Measurements from ENCODE around the gene ZNF667.

The ZNF667 gene

GRCh38 chr19:56476651-56477428, at the start of gene ZNF667:
TSS of gene ZNF667 (minus strand) at chr19:56477345. CDS start at chr19:56462370, 14,975 bp downstream.
- DNase-seq (ENCODE audit: low spot score): no peak

- DNase-seq (ENCODE audit: low spot score): no peak
These were observed 48.2 kb upstream of the ZNF667 start for GRCh38 chr19:56525214-56525860.

GRCh38 chr19:56508290-56508778, 31.2 kb upstream of the ZNF667 start:
- DNase-seq (ENCODE audit: low spot score): no peak

GRCh38 chr19:56507446-56508289, 30.5 kb upstream of the ZNF667 start, which contains the start of gene ZNF471:
TSS of gene ZNF471 (plus strand) at chr19:56507855. CDS start at chr19:56511572, 3,717 bp downstream.
- DNase-seq (ENCODE audit: low spot score): peak; percentile 38

- no peak for DNase-seq (ENCODE audit: low spot score)
These were observed 27.4 kb upstream of the ZNF667 start for GRCh38 chr19:56504581-56504980.

GRCh38 chr19:56491399-56491798, 14.3 kb upstream of the ZNF667 start:
- no peak for DNase-seq (ENCODE audit: low spot score)

GRCh38 chr19:56477429-56478338, 539 bp upstream of the ZNF667 start:
- peak; percentile 3 for DNase-seq (ENCODE audit: low spot score)

GRCh38 chr19:56476093-56476492, 1.1 kb downstream of the ZNF667 start:
- no peak for DNase-seq (ENCODE audit: low spot score)

- DNase-seq (ENCODE audit: low spot score): no peak
These were observed 2.8 kb downstream of the ZNF667 start for GRCh38 chr19:56474308-56474707.

GRCh38 chr19:56441206-56441792, 35.8 kb downstream of the ZNF667 start:
- no peak for DNase-seq (ENCODE audit: low spot score)

GRCh38 chr19:56423985-56424353, 53.2 kb downstream of the ZNF667 start:
- no peak for DNase-seq (ENCODE audit: low spot score)

- no peak for DNase-seq (ENCODE audit: low spot score)
These were observed 53.7 kb downstream of the ZNF667 start for GRCh38 chr19:56423276-56423984.

- no peak for DNase-seq (ENCODE audit: low spot score)
These were observed 72.1 kb downstream of the ZNF667 start for GRCh38 chr19:56405062-56405461.

- no peak for DNase-seq (ENCODE audit: low spot score)
These were observed 72.5 kb downstream of the ZNF667 start for GRCh38 chr19:56404705-56405056.

- peak; percentile 91 for DNase-seq (ENCODE audit: low spot score)
These were observed 73.1 kb downstream of the ZNF667 start, which contains the start of gene ZNF583 for GRCh38 chr19:56403764-56404704. TSS of gene ZNF583 (plus strand) at chr19:56404332. CDS start at chr19:56407115, 2,783 bp downstream.

- DNase-seq (ENCODE audit: low spot score): no peak
These were observed 73.9 kb downstream of the ZNF667 start for GRCh38 chr19:56403261-56403660.

- no peak for DNase-seq (ENCODE audit: low spot score)
These were observed 76.7 kb downstream of the ZNF667 start for GRCh38 chr19:56400485-56400884.

- DNase-seq (ENCODE audit: low spot score): no peak
These were observed 78.3 kb downstream of the ZNF667 start for GRCh38 chr19:56398809-56399208.
